ENCODE measurements around the gene ZNF467.

DNA sequence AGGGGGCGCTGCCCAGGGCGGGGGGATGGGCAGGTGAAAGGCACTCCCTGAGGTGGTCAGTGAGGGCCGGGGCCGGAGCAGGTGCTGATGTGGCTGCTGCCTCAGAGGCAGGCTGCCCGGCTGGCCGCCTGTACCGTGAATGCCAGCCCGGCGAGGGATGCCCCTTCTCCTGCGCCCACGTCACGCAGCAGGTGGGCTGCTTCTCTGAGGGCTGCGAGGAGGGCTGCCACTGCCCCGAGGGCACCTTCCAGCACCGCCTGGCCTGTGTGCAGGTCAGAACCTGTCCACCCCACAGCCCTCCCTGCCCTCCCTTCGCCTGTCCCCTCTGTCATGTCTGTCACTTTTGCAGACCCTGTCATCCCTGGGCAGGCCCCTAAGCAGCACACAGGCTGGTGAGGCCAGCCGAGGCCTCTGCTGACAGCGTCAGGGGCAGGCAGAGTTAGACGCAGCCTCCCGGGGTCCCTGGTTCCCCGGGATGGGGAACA, 42.9 kb upstream of the ZNF467 start:
- no peak for TF ChIP-seq POLR2AphosphoS5 (IDR thresholded peaks at IDR 0.05; ENCODE audit: low read depth, low read length)
- TF ChIP-seq, protein P1, sequence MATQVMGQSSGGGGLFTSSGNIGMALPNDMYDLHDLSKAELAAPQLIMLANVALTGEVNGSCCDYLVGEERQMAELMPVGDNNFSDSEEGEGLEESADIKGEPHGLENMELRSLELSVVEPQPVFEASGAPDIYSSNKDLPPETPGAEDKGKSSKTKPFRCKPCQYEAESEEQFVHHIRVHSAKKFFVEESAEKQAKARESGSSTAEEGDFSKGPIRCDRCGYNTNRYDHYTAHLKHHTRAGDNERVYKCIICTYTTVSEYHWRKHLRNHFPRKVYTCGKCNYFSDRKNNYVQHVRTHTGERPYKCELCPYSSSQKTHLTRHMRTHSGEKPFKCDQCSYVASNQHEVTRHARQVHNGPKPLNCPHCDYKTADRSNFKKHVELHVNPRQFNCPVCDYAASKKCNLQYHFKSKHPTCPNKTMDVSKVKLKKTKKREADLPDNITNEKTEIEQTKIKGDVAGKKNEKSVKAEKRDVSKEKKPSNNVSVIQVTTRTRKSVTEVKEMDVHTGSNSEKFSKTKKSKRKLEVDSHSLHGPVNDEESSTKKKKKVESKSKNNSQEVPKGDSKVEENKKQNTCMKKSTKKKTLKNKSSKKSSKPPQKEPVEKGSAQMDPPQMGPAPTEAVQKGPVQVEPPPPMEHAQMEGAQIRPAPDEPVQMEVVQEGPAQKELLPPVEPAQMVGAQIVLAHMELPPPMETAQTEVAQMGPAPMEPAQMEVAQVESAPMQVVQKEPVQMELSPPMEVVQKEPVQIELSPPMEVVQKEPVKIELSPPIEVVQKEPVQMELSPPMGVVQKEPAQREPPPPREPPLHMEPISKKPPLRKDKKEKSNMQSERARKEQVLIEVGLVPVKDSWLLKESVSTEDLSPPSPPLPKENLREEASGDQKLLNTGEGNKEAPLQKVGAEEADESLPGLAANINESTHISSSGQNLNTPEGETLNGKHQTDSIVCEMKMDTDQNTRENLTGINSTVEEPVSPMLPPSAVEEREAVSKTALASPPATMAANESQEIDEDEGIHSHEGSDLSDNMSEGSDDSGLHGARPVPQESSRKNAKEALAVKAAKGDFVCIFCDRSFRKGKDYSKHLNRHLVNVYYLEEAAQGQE (IDR thresholded peaks at IDR 0.05; ENCODE audit: insufficient read depth in 1 of 2, low read depth in 2 of 2, low read length in 2 of 2) = no peak
- no peak for TF ChIP-seq SIN3A (IDR thresholded peaks at IDR 0.05; ENCODE audit: borderline replicate concordance, insufficient read depth, low read length)
- no peak for TF ChIP-seq TAF1 (IDR thresholded peaks at IDR 0.05; ENCODE audit: borderline replicate concordance, insufficient read depth, low read length)
- TF ChIP-seq FOXP2 (optimal IDR thresholded peaks at IDR 0.05; ENCODE audit: borderline replicate concordance, extremely low read depth, extremely low read length, insufficient read depth) = no peak
